Panc1 (cell line): ENCODE data around the gene COMMD10. TPM values are rescaled to one million over a fixed set of nuclear protein-coding genes. Genes with fewer than 3 reads are reported as not detected.

Experiments
- ATAC-seq: fragments of 200-7000 bp; cut with Tn5 transposase; 2 replicates; pipeline ENCODE4 v1.9.1; 2020; ENCODE audit warnings: mild to moderate bottlenecking, moderate library complexity
- BruUV-seq: library from RNA; stranded (reverse); fragments of 400-500 nt; replicated peaks from 2 replicates; lab custom pipeline; 2021; lab: Mats Ljungman, UMichigan
- CTCF ChIA-PET: fragments of 300-600 bp; sonication (Branson Sonifier 250); formaldehyde crosslinking; loops from one replicate; lab custom pipeline; 2022; ENCODE audit warnings: antibody characterized with exemption; lab: Charles Lee
- POLR2A ChIA-PET: fragments of 300-600 bp; sonication (Branson Sonifier 250); formaldehyde crosslinking; loops from one replicate; lab custom pipeline; 2022; ENCODE audit warnings: antibody characterized with exemption; lab: Charles Lee
- DNase-seq: peaks from one replicate; pipeline ENCODE4 v3.0.0-alpha.2; 2010; ENCODE audit warnings: low read depth, low spot score
- H3K27ac ChIP-seq: 2 replicates; pipeline ENCODE4 v1.5.1; 2011; ENCODE audit warnings: mild to moderate bottlenecking, low read length, inconsistent platforms
- H3K27me3 ChIP-seq: fragments of 200-500 bp; sonication (Bioruptor generic); 2 replicates; pipeline ENCODE4 v1.6.0; 2014; ENCODE audit warnings: low read length, inconsistent platforms; ENCODE audit not compliant: control insufficient read depth, insufficient read depth
- H3K36me3 ChIP-seq: fragments of 200-500 bp; sonication (Bioruptor generic); 2 replicates; pipeline ENCODE4 v1.5.1; 2014; ENCODE audit warnings: inconsistent platforms, mild to moderate bottlenecking, low read length, moderate library complexity; ENCODE audit not compliant: control insufficient read depth, insufficient read depth
- H3K4me1 ChIP-seq: 2 replicates; pipeline ENCODE4 v1.5.1; 2011; ENCODE audit warnings: inconsistent platforms, mild to moderate bottlenecking, low read length, moderate library complexity; ENCODE audit not compliant: control insufficient read depth, insufficient read depth
- H3K4me3 ChIP-seq, 2 experiments: 2 replicates each; pipeline ENCODE4 v1.5.1; 2011 to 2012; ENCODE audit warnings: low read depth in 2 of 2, low read length in 2 of 2, mild to moderate bottlenecking in 2 of 2, inconsistent platforms in 1 of 2, moderate library complexity in 1 of 2
- H3K9me3 ChIP-seq: fragments of 200-500 bp; sonication (Bioruptor generic); 2 replicates; pipeline ENCODE4 v1.5.1; 2014; ENCODE audit warnings: low read depth, mild to moderate bottlenecking, inconsistent platforms, low read length, moderate library complexity; ENCODE audit not compliant: control insufficient read depth, insufficient read depth
- POLR2AphosphoS5 ChIP-seq: IDR thresholded peaks from 2 replicates; pipeline ENCODE4 v1.6.1; 2012; ENCODE audit warnings: mild to moderate bottlenecking, low read depth, low read length, moderate library complexity
- REST ChIP-seq, 2 experiments: IDR thresholded peaks; 2 replicates each; pipeline ENCODE4 v1.6.1; 2011 to 2012; ENCODE audit warnings: low read depth in 2 of 2, control low read depth in 1 of 2, low read length in 1 of 2, mild to moderate bottlenecking in 1 of 2, moderate library complexity in 1 of 2; ENCODE audit not compliant: insufficient read depth in 1 of 2
- SIN3A ChIP-seq: IDR thresholded peaks from 2 replicates; pipeline ENCODE4 v1.6.1; 2012; ENCODE audit warnings: low read depth, mild to moderate bottlenecking, low read length, moderate library complexity, borderline replicate concordance; ENCODE audit not compliant: insufficient read depth
- TCF7L2 ChIP-seq: IDR thresholded peaks from 2 replicates; pipeline ENCODE4 v1.6.1; 2011; ENCODE audit warnings: mild to moderate bottlenecking, low read depth, low read length, inconsistent platforms
- in situ Hi-C: cut with HindIII; loops from 2 replicates; pipeline ENCODE4 v1.10.0; 2016; ENCODE audit warnings: low sequenced_read_pairs, low pct_unique_long_range_greater_than_20kb
- intact Hi-C: fragments of 100-400 bp; cut with micrococcal nuclease; formaldehyde crosslinking; loops from one replicate; pipeline ENCODE4 v1.10.0; 2022; ENCODE audit not compliant: unreplicated experiment
- total RNA-seq: library from RNA; stranded (reverse); gene quantifications from one replicate; pipeline ENCODE4 v1.2.1, GENCODE V29; 2021; ENCODE audit not compliant: unreplicated experiment
- TF ChIP-seq, protein P1 (sequence below): fragments of 450-650 bp; IDR thresholded peaks from 2 replicates; pipeline ENCODE4 v1.5.1; 2017; ENCODE audit warnings: mild to moderate bottlenecking

Gene COMMD10
- total RNA-seq, 1 experiment from 2014 or later = 37.9 TPM

DNA sequence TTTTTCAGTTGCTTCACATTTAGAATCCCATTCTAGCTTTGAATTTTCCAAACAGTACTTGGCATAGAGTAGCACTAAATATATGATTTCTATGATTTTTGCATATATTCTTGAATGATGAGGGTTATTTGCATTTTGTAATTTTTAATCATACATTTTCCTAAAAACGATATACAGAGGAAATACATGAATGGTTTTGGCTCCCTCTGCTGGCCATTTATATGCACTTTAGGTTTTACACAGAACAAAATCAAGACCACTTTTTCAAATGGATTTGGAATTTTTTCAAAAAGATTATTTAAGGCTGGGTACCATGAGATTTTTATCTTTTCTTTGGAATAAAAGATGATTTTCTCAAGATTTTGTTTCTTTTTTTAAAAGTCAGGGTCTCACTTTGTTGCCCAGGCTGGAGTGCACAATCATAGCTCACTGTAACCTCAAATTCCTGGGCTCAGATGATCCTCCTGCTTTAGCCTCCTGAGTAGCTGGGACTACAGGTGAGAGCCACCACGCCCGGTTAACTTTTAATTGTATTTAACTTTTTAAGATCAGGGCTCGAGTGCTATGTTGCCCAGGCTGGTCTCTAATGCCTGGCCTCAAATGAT, 16.7 kb upstream of the COMMD10 start:
- ChIA-PET CTCF (interaction anchor here (0.6 to 0.7 kb wide), 2 partner anchors 156 to 212 kb away, joined by 3 to 6 read pairs; no protein-coding TSS in a partner anchor), POLR2A (no interaction called here)
- Histone ChIP-seq H3K36me3 (no peaks in the 10 kb centered on the region), H3K4me1 (no peaks in the 10 kb centered on the region), H3K9me3 (no peaks in the 10 kb centered on the region), H3K27ac (no peak overlapping the region), H3K27me3 (peaks cover 2% of the 10 kb centered on the region; the same call in 1 of the 2 replicates), H3K4me3 (no peak overlapping the region)
- no TSS peak for BruUV-seq
- no peak for DNase-seq
- TF ChIP-seq TCF7L2 (no peak), REST (IDR thresholded peaks at IDR 0.05; ENCODE audit: insufficient read depth in 1 of 2, low read depth in 2 of 2, low read length in 1 of 2) (no peak), SIN3A (no peak), POLR2AphosphoS5 (no peak)
- TF ChIP-seq, protein P1, sequence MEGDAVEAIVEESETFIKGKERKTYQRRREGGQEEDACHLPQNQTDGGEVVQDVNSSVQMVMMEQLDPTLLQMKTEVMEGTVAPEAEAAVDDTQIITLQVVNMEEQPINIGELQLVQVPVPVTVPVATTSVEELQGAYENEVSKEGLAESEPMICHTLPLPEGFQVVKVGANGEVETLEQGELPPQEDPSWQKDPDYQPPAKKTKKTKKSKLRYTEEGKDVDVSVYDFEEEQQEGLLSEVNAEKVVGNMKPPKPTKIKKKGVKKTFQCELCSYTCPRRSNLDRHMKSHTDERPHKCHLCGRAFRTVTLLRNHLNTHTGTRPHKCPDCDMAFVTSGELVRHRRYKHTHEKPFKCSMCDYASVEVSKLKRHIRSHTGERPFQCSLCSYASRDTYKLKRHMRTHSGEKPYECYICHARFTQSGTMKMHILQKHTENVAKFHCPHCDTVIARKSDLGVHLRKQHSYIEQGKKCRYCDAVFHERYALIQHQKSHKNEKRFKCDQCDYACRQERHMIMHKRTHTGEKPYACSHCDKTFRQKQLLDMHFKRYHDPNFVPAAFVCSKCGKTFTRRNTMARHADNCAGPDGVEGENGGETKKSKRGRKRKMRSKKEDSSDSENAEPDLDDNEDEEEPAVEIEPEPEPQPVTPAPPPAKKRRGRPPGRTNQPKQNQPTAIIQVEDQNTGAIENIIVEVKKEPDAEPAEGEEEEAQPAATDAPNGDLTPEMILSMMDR = peak; percentile 78
- in situ Hi-C loops = no loop called here
- intact Hi-C loops = loop anchor here (1.0 kb wide), 1 partner anchor 434 kb away; no protein-coding TSS in a partner anchor
- peak; percentile 80 for ATAC-seq

GRCh38 chr5:116071211-116071610, 13.6 kb upstream of the COMMD10 start:
- H3K9me3 ChIP-seq = no peaks in the 10 kb centered on the region
- in situ Hi-C loops (no loop called here), intact Hi-C loops (no loop called here)
- no TSS peak for BruUV-seq
- ATAC-seq (no peak), DNase-seq (no peak)
- CTCF ChIA-PET = no interaction called here
- TF ChIP-seq TCF7L2 (no peak), POLR2AphosphoS5 (no peak), REST (IDR thresholded peaks at IDR 0.05; ENCODE audit: insufficient read depth in 1 of 2, low read depth in 2 of 2, low read length in 1 of 2) (no peak), SIN3A (no peak)
- TF ChIP-seq, protein P1 = no peak
- no peak overlapping the region for H3K4me3 ChIP-seq
- no peak overlapping the region for H3K27ac ChIP-seq
- POLR2A ChIA-PET = no interaction called here
- H3K4me1 ChIP-seq = no peaks in the 10 kb centered on the region
- H3K27me3 ChIP-seq = peaks cover 2% of the 10 kb centered on the region; the same call in 1 of the 2 replicates
- no peaks in the 10 kb centered on the region for H3K36me3 ChIP-seq
